Fibroblast of gingiva (primary cell): ENCODE results near the gene NUMBL.
"Not testable (repeated sequence)": the region's sequence is repeated elsewhere in the genome, so short reads cannot be mapped to it uniquely, and the experiment has no call there.

Experiments used
- DNase-seq: peaks from one replicate; pipeline ENCODE4 v3.0.0-alpha.2; 2011; ENCODE audit warnings: low read depth

Gene NUMBL

GRCh38 chr19:40627486-40628279, 62.8 kb downstream of the NUMBL start:
- no peak for DNase-seq

GRCh38 chr19:40626918-40627317, 63.5 kb downstream of the NUMBL start:
- no peak for DNase-seq

- no peak for DNase-seq
These were observed 64.9 kb downstream of the NUMBL start for GRCh38 chr19:40625406-40626120.

GRCh38 chr19:40624369-40625153, 65.9 kb downstream of the NUMBL start:
- not testable (repeated sequence) for DNase-seq

- no peak for DNase-seq
These were observed 66.8 kb downstream of the NUMBL start for GRCh38 chr19:40623403-40624251.

GRCh38 chr19:40622773-40623075, 67.7 kb downstream of the NUMBL start:
- no peak for DNase-seq

- DNase-seq, result no peak
These were observed 68.3 kb downstream of the NUMBL start for GRCh38 chr19:40621966-40622772.

GRCh38 chr19:40621283-40621682, 69.2 kb downstream of the NUMBL start:
- DNase-seq, result no peak

GRCh38 chr19:40620161-40620485, 70.3 kb downstream of the NUMBL start:
- DNase-seq, result no peak

GRCh38 chr19:40619333-40620160, 70.9 kb downstream of the NUMBL start:
- no peak for DNase-seq

GRCh38 chr19:40617961-40618360, 72.5 kb downstream of the NUMBL start:
- no peak for DNase-seq

- no peak for DNase-seq
These were observed 73.5 kb downstream of the NUMBL start for GRCh38 chr19:40616941-40617340.

GRCh38 chr19:40616178-40616577, 74.3 kb downstream of the NUMBL start:
- no peak for DNase-seq
